Mucosa of descending colon (tissue), 3 donors: ENCODE results near the gene MLH1. TPM values are rescaled to one million over a fixed set of nuclear protein-coding genes. Genes with fewer than 3 reads are reported as not detected.

Experiments used
- ATAC-seq: fragments of 200-7000 bp; cut with Tn5 transposase; one replicate; pipeline ENCODE4 v1.9.1; 2020; ENCODE audit warnings: mild to moderate bottlenecking, moderate library complexity
- DNase-seq, 3 donors: peaks; one replicate each; pipeline ENCODE4 v3.0.0-alpha.2; 2020
- H3K36me3 ChIP-seq: fragments of 200-600 bp; one replicate; pipeline ENCODE4 v1.8.0; 2021; ENCODE audit warnings: low read depth, mild to moderate bottlenecking
- H3K4me1 ChIP-seq: fragments of 200-600 bp; one replicate; pipeline ENCODE4 v1.8.0; 2021; ENCODE audit warnings: low read depth, mild to moderate bottlenecking
- H3K4me3 ChIP-seq: fragments of 200-600 bp; one replicate; pipeline ENCODE4 v1.8.0; 2021; ENCODE audit warnings: mild to moderate bottlenecking
- H3K9me3 ChIP-seq: fragments of 200-600 bp; one replicate; pipeline ENCODE4 v1.8.0; 2021; ENCODE audit warnings: mild to moderate bottlenecking
- CTCF ChIP-seq: fragments of 200-600 bp; IDR thresholded peaks from one replicate; pipeline ENCODE4 v1.8.0; 2022; ENCODE audit warnings: antibody characterized with exemption, mild to moderate bottlenecking
- intact Hi-C, 2 donors: fragments of 100-400 bp; cut with DNase I in 1 of 2; cut with micrococcal nuclease in 1 of 2; formaldehyde crosslinking; loops; one replicate each; pipeline versions ENCODE4 v1.11.0 to v1.11.1; 2022; cut with DNase I, micrococcal nuclease
- total RNA-seq, 3 donors: library from RNA; stranded (reverse); fragmentation: NEBNext Ultra II Directional in 2 of 3; extraction: Animal tissue kit (Norgen Biotek cat#: 25700) in 2 of 3; gene quantifications; one replicate each; pipeline versions ENCODE4 v1.2.1 to v1.2.4, GENCODE V29; 2021 to 2023
- donor health status: DM: no; HTN: no; CAD: no; lungs with moderate emphysema.
- donor health status: DM: no; HTN: no; CAD: no.
- donor health status: DM: no; HTN: yes; CAD: no.

Gene MLH1
- total RNA-seq, 3 donors from 2014 or later = 15.4 to 25.9 (median 23.7) TPM

DNA sequence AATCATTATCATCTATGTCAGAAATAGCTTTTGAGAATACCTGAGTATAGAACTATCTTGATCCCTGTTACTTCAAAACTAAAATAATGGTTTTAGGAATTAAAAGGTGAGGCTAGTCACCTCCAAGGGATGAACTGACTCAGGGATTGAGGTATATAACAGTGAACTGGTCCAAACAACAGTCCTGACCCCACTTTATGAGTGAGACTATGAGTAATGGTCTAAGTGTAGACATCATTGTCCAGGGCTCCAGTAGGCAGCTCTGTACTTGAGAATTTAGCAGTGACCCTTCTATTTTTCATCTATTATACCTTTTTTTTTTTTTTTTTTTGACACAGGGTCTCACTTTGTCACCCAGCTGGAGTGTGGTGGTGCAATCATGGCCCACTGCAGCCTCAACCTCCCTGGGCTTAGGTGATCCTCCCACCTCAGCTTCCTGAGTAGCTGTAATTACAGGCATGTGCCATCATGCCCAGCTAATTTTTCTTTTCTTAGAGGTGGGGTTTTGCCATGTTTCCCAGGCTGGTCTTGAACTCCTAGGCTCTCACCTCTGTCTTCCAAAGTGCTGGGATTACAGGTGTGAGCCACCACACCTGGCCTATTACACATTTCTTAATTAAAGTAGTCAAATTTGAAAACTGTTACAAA is 36.3 kb downstream of the MLH1 start:
- H3K36me3 ChIP-seq = no peaks in the 10 kb centered on the region

DNA sequence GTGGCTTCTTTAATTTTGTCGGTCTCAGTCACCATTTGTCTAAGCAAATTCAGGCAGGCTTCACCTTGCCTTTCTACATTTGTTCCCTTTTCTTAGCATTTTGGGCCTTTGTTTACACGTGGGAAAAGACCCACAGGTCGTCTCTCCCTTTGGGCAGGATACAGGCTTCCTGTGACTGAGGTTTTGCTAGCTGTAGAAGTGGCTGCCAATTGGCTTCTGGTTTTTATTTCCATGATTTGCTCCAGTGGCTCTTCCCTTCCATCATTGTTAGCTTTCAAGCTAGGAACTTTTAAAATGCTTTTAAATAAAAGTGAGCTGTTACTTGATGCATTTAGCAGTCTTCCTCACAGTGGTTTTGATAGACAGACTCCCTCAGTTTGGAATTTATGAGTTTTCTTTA is 37.3 kb downstream of the MLH1 start:
- Histone ChIP-seq H3K9me3 (no peaks in the 10 kb centered on the region), H3K36me3 (no peaks in the 10 kb centered on the region), H3K4me3 (no peak overlapping the region), H3K4me1 (no peaks in the 10 kb centered on the region)
- ATAC-seq (no peak), DNase-seq (no peak)
- intact Hi-C loops = no loop called here
- TF ChIP-seq CTCF = no peak

More for the DNA sequence above, 36.3 kb downstream of the MLH1 start:
- no peak for ATAC-seq
- no peak for TF ChIP-seq CTCF
- Histone ChIP-seq H3K4me1 (no peaks in the 10 kb centered on the region), H3K9me3 (no peaks in the 10 kb centered on the region), H3K4me3 (no peak overlapping the region)
- DNase-seq = no peak
- intact Hi-C loops = no loop called here

- ATAC-seq = no peak
- Histone ChIP-seq H3K9me3 (peaks cover 2% of the 10 kb centered on the region), H3K4me1 (no peaks in the 10 kb centered on the region), H3K4me3 (no peak overlapping the region), H3K36me3 (no peaks in the 10 kb centered on the region)
- no peak for DNase-seq
- intact Hi-C loops = no loop called here
- no peak for TF ChIP-seq CTCF
Observed at GRCh38 chr3:37031096-37031682, 37.9 kb downstream of the MLH1 start.

DNA sequence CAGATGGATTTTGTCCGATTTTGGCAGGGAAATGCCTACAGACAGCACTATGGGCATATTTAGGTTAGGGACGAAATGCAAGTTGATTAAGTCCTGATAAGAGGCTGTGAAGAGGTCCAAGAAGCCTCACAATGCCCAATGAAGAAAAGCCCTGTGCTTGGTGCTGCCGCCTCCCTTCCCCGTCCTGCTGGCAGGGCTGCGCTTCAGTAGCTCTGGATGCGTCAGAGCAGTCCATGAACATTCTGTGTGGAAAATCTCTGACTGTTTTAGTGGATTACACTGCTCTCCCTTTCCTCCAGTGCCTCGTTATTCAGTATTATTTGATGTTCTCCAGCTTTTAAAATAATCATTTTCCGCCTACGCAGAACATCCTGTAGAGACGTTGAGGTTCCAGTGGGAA is 39.6 kb downstream of the MLH1 start:
- H3K36me3 ChIP-seq = no peaks in the 10 kb centered on the region
- DNase-seq = no peak

DNA sequence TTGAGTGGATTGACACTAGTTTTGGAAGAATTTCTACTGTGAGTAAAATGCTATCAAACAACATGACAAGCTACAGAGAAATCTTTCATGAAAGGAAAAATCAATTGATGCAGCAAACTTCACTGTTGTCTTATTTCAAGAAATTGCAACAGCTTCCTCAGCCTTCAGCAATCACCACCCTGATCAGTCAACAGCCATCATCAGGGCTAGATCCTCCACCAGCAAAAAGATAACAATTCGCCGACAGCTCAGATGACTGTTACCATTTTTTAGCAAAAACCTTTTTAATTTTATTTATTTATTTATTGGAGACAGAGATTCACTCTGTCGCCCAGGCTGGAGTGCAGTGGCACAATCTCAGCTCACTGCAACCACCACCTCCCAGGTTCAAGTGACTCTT is 44.0 kb downstream of the MLH1 start:
- no peaks in the 10 kb centered on the region for H3K4me1 ChIP-seq
- DNase-seq = no peak
- peaks cover 7% of the 10 kb centered on the region for H3K9me3 ChIP-seq
- no peaks in the 10 kb centered on the region for H3K36me3 ChIP-seq
- no peak for TF ChIP-seq CTCF
- ATAC-seq = no peak
- intact Hi-C loops = no loop called here
- no peak overlapping the region for H3K4me3 ChIP-seq

More for the DNA sequence above, 39.6 kb downstream of the MLH1 start:
- H3K4me1 ChIP-seq = no peaks in the 10 kb centered on the region
- ATAC-seq = peak; percentile 30
- H3K4me3 ChIP-seq = no peak overlapping the region
- H3K9me3 ChIP-seq = peaks cover 7% of the 10 kb centered on the region
- TF ChIP-seq CTCF = no peak
- intact Hi-C loops = no loop called here
